Measurements from ENCODE around the gene UBA6.

Gene UBA6

GRCh38 chr4:67576059-67576466 lies 124.9 kb downstream of the UBA6 start:
- DNase-seq (ENCODE audit: low spot score): no peak

- peak; percentile 87 for DNase-seq (ENCODE audit: low spot score)
Observed at GRCh38 chr4:67575232-67576058, 125.5 kb downstream of the UBA6 start.

GRCh38 chr4:67573193-67573592 lies 127.8 kb downstream of the UBA6 start:
- DNase-seq (ENCODE audit: low spot score): no peak

- DNase-seq (ENCODE audit: low spot score): no peak
Observed at GRCh38 chr4:67571975-67572374, 129.0 kb downstream of the UBA6 start.

- no peak for DNase-seq (ENCODE audit: low spot score)
Observed at GRCh38 chr4:67570537-67570936, 130.4 kb downstream of the UBA6 start.

- DNase-seq (ENCODE audit: low spot score): no peak
Observed at GRCh38 chr4:67568820-67569219, 132.1 kb downstream of the UBA6 start.

GRCh38 chr4:67566335-67566734 lies 134.6 kb downstream of the UBA6 start:
- no peak for DNase-seq (ENCODE audit: low spot score)

GRCh38 chr4:67565284-67565683 lies 135.7 kb downstream of the UBA6 start:
- DNase-seq (ENCODE audit: low spot score): no peak
